GM21515 (cell line): Measurements from ENCODE around the gene ST8SIA3.

ENCODE experiments used
- ATAC-seq: cut with Tn5 transposase; IDR thresholded peaks from one replicate; pipeline ENCODE4 v1.9.1; 2021; ENCODE audit not compliant: unreplicated experiment

The ST8SIA3 gene, protein sequence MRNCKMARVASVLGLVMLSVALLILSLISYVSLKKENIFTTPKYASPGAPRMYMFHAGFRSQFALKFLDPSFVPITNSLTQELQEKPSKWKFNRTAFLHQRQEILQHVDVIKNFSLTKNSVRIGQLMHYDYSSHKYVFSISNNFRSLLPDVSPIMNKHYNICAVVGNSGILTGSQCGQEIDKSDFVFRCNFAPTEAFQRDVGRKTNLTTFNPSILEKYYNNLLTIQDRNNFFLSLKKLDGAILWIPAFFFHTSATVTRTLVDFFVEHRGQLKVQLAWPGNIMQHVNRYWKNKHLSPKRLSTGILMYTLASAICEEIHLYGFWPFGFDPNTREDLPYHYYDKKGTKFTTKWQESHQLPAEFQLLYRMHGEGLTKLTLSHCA

DNA sequence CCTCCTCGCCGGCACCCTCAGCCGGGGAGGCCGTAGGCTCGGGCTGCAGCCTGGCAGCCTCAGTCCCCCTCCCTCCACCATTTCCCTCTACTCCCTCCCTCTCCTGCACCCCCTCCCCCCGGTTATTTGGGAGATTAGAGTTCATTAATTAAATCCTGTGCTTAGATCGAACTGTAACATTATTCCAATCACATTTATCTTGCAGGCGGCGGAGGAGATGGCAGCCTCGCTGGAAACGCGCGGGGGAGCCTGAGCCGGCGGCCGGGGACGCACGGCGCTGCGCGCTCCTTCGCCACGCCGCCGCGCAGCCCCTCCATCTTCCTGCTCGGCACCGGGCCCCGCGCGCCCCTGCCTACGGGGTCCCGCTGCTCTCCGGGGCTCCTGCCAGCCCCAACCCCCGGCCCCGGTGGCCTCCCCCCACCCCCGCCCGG lies at the start of gene ST8SIA3:
Gene ST8SIA3, plus strand, starts transcription at position 287 of the 431 bp plus-strand sequence. CDS start 290 bp downstream, outside the sequence.
- no peak for ATAC-seq

DNA sequence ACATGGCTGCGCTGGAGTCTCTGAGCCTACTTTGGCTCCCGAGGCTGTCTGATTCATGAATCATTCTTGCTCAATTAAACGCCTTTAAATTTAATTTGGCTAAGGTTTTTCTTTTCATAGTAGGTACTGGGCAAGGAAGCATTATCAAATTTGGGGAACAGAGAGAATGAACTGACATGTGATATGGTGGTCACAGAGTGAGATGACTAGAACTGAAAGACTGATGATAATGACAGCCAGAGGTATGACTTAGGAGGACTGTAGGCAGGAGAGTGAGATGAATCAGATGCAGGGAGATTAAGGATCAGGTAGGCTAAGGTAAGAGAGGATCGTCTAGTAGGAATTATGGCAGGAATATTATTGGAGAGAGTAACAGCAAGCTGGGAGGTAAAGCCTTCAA lies 40.9 kb upstream of the ST8SIA3 start:
- no peak for ATAC-seq

DNA sequence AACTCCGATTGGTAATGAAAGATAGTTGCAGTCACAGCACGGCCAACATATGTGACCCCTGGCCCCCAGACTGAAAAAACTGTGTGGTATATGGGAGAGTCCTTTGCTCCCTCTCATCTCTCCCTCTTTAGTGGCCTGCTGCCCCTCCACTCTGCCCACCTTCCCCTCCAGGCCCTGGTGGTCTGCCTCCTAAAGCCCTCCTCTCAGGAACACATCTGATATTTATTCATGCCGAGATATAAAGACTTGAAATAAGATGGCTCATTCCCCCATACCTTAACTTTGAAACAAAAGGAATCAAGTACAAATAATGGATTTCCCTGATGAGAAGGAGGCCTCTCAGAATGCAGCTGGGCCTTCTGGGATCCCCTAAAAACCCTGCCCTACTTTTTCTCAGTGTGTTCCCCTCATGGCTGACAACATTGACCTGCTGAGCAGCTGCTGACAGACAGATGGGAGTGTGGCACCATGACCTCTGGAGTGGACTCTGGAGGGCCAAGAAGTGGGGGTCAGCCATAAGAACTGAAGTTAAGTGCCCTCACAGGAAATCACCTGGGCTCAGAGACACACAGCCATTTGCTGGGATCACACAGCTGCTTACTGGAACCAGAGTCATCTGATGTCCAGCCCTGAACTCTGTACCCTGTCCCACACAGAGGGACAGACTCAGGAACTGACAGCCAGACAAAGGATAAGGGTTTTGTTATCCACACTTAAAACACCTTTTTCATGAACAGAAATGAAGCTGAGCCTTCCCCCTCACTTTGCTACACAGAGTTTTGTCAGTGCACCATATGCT lies 39.8 kb upstream of the ST8SIA3 start:
- ATAC-seq, result no peak

DNA sequence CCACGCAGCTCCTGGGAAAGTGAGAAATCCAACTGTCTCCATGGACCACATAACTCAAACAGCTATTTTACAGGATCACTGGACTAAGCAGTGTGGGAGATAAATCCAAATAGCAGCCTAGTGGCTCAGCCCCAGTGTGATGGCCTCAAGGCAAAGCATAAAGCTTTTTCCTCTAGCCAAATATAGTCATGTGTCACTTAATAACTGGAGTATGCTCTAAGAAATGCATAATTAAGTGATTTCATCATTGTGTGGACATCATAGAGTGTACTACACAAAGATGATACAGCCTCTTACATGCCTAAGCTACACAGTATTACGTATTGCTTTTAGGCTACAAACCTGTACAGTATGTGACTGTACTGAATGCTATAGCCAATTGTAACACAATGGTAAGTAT lies 31.8 kb upstream of the ST8SIA3 start:
- ATAC-seq, result no peak

DNA sequence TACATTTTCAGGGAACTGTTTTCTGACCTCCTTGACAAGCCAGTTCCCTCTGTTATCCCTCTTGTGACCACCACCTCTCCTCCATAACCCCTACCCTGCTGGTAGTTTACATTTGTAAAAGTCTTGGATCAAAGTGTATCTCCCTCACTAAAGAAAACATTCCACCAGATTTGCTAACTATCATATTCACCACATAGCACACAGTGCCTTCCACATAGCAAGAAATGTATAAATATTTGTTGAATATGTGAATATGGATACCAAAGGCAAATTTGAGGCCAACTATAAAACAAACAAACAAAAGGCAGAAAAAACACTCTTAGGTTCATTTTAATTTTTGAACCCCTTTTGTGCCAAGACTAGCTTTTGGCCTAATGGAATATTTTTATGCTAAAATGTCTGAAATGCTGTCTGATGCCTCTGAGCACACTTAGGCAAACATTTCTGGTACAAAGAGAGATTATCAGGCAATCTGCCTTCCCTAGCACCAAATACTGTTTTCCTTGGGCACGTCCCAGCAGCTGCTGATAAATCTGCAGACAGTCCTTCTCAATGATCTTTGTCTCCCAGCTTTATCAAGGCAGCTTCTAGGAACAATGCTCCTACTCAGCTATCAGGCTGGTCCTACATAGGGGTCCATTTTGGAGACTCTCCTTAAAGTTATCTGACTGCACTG lies 26.7 kb upstream of the ST8SIA3 start:
- no peak for ATAC-seq

DNA sequence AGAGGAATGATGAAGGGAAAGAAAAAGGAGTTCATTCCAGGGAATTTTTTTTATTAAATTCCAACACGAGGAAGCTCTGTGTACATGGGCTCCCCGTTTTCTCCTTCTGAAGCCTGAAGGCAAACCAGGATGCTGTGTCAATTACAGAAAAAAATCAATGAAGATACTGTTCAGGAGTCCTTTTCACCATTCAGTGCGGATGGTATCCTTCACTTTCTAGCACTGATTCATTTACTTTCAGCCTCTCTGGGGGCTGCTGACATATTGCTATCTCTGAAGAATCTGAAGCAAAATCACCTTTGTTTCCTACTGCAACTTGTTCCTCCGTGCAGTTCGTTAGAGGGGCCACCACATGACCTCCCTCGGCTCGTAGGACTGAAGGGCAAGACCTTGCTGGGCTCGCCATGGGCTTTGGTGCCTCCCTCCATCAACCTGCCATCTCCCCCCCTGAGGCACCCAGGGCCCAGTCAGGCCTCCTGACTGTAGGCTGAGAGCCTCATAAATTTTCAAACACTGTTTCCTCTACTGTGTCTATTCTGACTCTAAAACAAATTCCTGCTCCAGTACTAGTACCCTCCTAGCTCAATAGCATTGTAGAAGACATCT lies 25.5 kb upstream of the ST8SIA3 start:
- ATAC-seq, result no peak

DNA sequence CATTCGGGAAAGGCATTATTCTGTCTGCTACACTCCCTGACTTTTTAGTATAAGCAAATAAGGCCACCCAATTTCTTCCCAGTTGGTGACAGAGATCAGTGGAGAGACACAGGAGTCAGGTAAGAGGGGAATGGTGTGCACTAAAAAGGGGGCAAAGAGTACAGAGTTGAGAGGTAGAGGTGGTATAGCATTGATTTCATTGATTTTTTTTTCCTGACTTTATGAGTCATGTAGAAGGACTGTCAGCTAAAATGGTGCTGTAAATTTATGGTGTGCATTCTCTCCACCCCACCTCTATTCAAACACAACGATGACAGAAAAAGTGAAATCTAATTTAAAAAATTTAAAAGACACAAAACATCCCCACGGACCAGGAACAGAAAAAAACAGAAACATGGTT lies 23.7 kb upstream of the ST8SIA3 start:
- ATAC-seq, result no peak

DNA sequence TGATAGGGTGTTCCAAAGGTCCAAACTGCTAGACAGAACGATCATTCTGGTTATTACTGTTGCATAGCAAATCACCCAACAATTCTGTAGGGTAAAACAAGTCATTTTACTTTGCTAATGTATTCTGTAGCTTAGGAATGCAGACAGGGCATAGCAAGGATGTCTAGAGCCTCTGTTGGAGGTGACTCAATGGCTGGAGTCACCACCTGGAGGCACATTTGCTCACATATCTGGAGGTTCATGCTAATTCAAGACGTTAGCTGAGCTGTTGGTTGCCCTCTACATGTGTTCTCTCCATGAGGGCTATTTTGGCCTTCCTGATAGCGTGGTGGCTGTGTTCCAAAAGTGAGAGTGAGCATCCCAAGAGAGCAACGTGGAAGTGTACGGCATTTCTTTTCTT lies 22.5 kb upstream of the ST8SIA3 start:
- no peak for ATAC-seq

DNA sequence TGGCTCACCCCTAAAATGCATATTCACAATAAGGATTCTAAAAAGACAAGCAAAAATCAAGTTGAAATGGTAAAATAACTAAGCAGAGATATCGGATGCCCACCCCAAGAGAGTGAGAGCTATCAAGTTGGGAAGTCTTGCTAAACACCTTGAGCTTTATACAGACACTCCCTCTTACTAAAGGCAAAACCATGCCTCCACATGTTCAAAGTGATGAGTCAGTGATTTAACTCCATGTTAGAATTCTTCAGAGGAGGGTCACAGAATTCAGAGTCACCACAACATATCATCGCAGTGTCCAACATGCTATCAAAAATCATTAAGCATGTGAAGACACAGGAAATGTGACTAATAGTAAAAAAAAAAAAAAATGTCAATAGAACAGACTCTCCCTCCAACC lies 20.6 kb upstream of the ST8SIA3 start:
- ATAC-seq, result no peak

DNA sequence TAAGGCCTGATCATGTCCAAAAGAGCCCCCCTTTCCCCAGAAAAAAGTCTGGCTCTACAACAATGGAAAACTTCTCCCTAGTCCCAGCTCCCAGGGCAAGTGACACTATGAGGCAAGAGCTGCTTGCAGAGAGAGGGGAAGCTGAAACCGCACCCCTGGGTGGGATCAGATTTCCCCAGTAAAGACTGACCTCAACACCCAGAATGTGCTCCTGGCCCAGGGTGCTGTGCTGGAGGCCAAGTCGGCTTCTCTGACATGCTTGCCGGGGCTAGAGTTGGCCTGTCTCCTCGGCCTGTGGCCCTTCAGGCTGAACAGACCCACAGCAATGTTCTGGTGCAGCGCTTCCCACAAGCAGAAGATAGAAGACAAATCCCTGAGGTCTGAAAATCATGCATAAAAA lies 18.4 kb upstream of the ST8SIA3 start:
- no peak for ATAC-seq

DNA sequence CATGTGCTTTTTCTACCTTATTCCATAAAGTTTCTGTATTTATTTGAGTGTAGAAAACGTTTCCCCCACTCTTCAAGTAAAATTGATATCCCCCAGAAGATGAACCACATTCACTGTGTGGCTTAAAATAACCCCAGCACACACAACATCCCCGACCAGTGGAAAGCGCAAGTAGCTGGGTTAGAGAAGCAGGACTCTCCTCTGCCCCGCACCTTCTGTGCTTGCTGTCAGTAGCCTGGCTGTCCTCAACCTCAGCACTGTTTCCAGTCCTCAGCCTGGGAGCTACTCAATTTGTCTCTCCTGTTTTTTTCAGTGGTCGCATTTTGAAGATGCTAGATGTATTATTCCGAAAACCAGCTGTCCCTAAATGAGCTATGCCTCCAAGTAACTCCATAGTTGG lies 18.0 kb upstream of the ST8SIA3 start:
- no peak for ATAC-seq

DNA sequence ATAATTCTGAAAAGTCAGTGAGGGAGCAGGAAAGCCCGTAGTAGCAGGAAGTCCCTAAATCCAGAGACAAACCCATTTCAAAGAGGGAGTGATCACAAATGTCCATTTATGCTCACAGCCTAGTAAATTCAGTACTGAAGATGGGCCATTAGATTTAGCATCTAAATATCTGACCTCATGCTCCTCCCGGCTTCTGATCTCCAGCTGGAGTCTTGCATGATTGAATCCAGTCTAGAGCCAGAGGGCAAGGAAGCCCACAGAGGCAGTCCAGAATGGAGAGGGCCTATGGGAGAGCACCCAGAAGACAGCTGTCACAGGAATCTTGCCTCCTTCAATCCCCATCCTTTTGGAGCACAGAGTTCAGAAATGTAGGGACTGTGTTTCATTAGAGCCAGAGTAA lies 16.0 kb upstream of the ST8SIA3 start:
- no peak for ATAC-seq

DNA sequence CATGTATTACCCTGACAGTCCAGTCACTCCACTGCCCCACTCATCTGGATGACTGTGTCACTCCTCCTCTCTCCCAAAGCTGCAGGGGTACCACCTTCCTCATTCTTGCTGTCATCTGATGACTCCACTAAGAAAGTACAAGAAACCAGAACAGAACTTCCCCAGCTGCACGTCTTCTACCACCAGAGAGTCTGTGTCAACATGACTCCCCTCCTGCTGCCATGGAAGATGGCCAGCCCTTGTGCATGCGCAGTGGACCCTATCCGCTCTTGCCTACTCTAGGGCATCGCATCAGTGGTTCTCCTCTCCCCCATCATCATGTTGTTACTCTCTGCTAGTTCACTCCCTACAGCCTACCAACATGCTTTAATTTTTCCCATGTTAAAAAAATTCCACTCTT lies 14.5 kb upstream of the ST8SIA3 start:
- no peak for ATAC-seq

DNA sequence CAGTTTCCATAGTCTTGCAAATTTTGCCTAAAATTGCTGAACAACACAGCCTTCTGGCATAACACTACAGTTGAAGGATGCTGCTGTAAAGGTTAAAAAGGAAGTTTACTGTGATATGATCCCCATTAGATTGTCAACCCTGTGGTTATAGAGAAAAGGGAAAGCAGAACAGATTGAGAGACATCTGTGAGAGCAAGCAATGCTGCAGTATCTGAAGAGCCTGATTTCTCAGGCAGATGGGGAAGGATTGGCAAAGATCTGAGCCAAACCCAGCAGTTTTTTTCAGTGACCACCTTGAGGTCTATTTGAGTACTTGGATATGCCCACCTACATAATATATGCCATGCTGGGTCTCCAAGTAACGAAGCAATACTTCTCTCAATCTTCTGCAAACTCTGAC lies 8.5 kb upstream of the ST8SIA3 start:
- no peak for ATAC-seq

DNA sequence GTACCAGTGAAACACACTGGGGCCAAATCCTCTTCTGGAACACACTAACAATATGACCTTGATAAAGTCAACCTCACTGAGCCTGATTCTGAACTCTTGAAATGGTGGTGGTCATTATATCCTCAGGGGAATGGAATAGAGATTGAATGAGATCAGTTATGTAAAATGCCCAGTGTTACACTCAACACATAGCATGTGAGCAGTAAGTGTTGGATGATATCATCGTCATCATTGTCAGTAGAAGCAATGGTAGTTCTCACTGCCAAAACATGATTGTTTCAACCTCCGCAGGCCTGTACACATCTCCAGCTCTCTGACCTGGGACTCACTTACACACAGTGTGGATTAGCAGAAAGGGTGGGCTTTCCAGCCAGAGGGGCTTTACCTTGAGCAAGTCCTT lies 5.5 kb upstream of the ST8SIA3 start:
- ATAC-seq, result no peak

DNA sequence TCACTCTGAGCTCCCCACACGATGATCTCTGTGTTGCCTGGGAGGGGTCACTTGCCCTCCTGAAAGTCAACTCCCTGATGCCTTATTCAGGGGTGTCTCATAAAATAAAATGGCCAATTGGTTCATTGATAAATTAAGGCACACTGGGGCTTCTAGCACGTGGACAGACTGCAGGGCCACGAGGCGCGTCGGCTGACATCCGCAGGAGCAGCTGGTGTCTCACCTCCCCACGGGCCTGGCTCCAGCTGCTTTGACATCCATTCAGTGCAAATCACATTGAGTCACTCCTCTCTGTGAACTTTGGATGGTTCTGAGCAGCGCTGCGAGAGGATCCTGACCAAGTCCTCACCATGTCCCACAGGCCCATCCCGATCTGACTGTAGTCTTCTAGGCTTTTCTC lies 4.6 kb upstream of the ST8SIA3 start:
- no peak for ATAC-seq

DNA sequence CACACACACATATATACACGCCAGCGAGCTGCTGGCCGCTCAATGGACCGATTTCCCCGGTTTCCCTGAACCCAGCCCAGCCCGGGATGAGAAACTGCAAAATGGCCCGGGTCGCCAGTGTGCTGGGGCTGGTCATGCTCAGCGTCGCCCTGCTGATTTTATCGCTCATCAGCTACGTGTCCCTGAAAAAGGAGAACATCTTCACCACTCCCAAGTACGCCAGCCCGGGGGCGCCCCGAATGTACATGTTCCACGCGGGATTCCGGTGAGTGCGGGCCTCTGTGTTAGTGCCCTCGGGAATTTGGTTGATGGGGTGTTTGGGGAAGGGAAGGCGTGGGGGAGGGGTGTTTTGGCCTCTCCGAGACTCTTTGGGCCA lies 392 bp downstream of the ST8SIA3 start:
- no peak for ATAC-seq

DNA sequence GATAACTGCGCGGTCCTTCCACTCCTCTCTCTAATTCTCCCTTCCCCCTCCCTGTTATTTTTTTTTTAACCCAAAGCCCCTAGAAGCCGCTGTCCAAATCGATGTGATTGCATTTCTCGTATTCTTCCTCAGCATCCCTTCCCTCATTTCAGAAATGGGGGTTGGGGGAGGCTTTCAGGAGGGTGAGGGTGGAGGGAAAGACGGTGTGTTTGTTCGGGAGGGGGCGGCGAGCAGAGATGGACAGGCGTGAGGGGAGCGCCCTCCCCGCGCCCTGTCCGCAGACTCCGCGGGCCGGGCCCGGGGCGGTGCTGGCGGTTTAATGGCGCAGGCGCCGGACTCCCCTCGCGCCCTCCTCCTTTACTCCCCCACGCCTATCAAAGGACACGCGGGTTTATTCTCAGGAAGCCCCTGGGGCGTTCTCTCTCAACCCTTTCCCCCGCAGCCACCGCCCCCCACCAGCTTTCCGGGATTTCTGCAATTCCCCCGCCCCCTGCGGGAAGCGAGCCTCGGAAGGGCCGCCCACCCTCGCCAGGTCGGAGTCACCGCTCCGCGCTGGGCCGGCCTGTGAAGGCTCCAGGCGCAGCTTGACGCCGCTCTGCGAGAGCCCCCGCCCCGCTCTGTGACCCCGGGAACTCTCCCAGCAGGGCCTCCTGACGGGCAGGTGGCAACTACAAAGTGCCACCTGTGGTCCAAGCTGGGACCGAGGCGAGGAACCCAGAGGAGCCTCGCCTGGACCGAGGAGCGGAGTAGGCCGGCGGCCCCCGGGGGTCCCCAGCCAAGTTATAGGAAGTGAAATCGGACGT lies 981 bp downstream of the ST8SIA3 start:
- no peak for ATAC-seq

DNA sequence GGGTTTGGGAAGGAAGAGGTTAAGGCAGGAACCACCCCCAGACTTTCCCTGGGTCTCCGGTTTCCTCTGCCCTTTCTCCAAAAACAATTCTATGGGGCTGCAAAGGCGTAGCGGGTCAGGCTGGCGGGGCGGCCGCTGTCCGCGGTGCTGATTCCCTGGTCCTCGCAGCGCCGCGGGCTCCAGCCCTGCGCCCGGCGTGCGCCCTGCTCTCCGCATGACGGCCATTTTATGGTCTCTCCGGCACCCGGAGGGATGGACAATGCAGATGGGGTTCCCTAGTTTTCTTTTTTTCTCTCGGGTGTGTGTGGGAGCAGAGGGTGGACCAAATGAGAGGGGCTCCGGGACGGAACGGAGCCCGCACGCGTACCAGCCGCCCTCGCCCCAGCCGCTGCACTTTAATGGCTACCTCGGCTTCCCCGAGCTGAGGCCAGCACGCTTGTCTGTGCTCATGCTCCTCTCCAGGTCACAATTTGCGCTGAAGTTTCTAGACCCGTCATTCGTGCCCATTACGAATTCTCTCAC lies 1.6 kb downstream of the ST8SIA3 start:
- no peak for ATAC-seq

DNA sequence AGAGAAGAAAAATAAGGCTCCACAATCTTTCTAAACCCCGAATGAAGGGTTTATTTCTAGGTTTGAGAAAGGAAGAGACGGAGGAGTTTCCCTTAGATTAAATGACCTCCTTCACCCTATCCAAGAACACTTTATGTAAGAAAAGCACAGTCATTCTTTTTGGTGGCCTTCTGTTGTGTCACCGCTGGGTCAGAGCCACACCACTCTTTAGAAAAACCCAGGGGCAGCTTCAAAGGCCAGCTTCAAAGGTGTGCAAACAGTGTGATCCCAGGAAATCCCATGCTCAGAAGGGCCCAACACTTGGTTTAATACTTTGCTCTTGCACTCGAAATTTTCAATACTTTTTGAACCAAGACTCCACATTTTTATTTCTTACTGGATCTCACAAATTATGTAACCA lies 7.1 kb downstream of the ST8SIA3 start:
- ATAC-seq, result no peak
